HG02571 (cell line): ENCODE measurements around the gene HMGXB3.

Experiments used
- ATAC-seq: cut with Tn5 transposase; IDR thresholded peaks from one replicate; pipeline ENCODE4 v1.9.1; 2021; ENCODE audit warnings: mild to moderate bottlenecking, moderate library complexity; ENCODE audit not compliant: unreplicated experiment

Gene HMGXB3

GRCh38 chr5:150052226-150052955 lies 51.9 kb downstream of the HMGXB3 start:
- ATAC-seq, result no peak

- ATAC-seq, result no peak
Observed at GRCh38 chr5:150052956-150053712, 52.6 kb downstream of the HMGXB3 start.

DNA sequence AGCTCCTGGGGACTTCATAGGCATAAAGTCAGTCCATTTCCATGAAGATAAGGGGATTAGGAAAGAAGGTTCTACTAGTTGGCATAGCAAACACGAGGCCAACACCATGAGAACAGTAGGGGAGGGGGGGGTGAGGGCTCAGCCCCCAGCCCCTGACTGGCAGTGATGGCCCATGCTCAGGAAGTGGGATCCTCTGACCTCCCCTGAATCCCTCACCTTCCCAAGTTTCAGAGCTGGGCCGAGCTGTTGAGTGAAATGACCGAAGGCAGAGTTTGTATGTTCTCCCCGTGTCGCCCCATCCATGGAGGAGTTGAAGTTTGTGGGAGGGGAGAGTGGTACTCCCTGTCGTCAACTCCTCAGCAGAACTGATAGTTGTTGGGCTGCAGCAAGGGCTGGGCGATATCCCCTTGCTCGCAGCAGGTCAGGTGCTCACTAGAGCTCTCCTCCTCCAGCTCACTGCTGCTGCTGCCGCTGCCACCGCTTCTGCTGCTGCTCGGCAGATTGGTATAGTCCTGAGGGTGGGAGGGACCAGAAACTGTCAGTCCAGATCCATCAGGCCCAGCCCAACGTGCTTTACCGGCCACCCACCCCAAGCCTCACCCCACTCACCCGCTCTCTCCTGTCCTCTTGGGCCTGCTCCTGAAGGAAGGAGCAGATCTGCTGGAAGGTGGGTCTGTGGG lies 53.3 kb downstream of the HMGXB3 start:
- no peak for ATAC-seq

GRCh38 chr5:150054569-150054968 lies 54.0 kb downstream of the HMGXB3 start:
- no peak for ATAC-seq

DNA sequence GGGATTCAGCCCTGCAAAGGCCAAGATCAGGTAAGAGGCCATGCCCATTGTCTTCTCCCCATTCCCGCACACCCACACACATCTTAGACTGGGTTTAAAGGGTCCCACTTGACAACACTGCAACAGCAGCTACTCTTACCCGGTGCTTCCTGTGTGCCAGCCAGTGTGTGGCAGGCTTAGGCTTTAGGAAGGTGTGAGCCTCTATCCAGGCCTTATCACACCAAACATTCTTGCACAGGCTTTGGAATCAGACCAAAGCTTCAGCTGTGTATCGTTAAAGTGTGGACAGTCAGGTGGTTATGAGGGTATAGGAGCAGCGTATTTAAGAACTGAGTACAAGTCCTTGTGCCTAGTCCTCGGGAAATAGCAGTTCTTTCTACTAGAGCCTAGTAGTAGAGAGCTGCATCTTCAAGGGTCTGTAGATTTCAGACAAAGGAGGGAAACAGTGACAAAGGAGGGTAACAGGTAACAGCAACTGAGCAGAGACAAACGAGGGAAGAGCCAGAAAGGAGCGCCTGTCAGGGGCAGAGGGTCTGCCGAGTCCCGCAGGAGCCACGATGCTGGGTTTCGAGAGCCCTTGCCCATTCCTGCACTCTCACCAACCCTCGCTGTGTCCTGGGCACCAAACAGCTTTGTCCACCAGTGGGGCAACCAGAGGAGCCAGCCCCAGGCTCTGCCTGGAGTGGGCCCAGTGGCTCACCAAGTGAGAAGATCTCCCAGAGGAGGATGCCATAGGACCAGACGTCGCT lies 55.0 kb downstream of the HMGXB3 start:
- ATAC-seq, result no peak

DNA sequence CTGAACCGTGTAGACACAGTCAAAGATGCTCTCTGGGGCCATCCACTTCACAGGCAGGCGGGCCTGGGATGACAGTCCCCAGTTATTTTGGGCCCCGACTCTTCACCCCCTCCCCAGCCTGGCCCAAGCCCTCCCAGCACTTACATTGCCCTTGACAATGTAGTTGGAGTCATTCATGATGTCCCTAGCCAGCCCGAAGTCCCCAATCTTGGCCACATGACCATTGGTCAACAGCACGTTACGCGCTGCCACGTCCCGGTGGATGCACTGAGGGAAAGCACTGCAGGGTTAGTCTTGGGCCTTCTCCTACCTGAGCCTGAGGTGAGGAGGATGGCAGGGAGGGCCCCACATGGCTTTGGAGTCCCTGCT lies 55.5 kb downstream of the HMGXB3 start:
- no peak for ATAC-seq

GRCh38 chr5:150057052-150057451 lies 56.5 kb downstream of the HMGXB3 start:
- ATAC-seq, result no peak

DNA sequence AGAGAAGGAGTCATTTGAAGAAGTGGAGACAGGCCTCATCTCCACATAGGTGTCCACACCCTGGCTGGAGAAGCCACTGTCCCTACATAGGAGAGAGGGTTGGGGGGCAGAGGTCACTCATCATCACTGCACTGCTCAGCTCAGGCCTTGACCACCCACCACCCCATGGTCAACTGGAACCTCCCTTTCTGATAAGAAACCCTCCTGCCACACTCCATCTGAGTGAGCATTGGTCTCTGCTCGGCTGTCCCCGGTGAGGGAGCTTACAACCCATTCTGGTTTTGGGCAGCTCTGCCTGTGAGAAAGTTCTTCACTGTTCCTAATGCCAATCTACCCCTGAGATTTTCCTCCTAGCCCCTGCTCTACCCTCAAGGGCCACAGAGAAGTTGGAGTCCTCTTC lies 57.0 kb downstream of the HMGXB3 start:
- no peak for ATAC-seq

- ATAC-seq, result no peak
Observed at GRCh38 chr5:150057996-150058395, 57.5 kb downstream of the HMGXB3 start.

DNA sequence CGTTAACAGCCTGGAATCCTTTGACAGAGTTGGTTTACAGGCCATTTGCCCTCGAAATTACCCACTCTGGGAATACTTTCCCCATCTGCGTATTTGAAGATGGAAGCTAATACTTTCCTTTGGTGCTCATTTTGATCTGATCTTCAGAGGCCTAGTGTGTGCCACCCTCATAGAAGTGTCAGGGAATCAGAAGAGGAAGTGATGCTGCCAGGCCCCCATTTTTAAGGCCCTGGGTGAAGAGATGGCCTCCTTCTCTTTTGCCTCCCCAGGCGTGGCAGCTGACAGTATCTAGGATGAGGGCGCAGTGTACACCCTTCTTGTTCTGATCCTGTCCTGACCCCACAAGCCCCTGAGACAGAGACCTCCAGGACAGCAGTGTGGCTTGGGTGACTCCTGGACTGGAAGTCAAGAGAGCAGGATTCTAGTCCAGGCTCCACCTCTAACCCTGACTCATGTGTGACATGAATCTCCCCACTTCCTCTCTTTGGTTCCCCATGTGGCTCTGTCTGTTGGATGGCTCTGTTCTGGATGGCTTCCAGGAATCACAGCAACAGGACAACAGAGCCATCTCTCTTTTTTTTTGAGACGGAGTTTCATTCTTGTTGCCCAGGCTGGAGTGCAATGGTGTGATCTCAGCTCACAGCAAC lies 58.1 kb downstream of the HMGXB3 start:
- no peak for ATAC-seq

- ATAC-seq, result no peak
Observed at GRCh38 chr5:150059623-150060022, 59.1 kb downstream of the HMGXB3 start.

GRCh38 chr5:150060471-150060870 lies 59.9 kb downstream of the HMGXB3 start:
- ATAC-seq, result no peak

GRCh38 chr5:150061538-150061995 lies 61.0 kb downstream of the HMGXB3 start:
- ATAC-seq, result no peak

GRCh38 chr5:150062216-150062922 lies 61.8 kb downstream of the HMGXB3 start:
- ATAC-seq, result no peak

- ATAC-seq, result no peak
Observed at GRCh38 chr5:150063638-150064037, 63.1 kb downstream of the HMGXB3 start.

- no peak for ATAC-seq
Observed at GRCh38 chr5:150064681-150065220, 64.2 kb downstream of the HMGXB3 start.

DNA sequence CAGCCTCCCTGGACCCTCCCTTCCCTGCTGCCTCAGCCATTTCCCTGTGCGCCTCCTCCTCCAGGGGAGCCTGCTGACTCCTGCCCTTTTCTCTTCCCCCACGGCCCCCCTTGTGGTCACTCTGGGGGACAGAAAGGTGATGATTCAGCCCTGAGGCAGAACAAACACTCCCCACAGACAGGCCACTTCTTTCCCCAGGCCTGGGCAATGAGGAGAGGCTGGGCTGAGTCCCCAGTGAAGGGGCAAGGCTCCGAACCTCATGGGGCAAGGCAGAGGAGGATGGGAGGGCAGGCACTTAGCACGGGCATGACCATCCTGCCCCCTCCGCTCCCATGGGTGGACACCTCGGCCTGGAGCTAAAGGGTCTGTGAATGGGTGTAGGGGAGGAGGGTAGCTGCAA lies 64.8 kb downstream of the HMGXB3 start:
- ATAC-seq, result no peak

DNA sequence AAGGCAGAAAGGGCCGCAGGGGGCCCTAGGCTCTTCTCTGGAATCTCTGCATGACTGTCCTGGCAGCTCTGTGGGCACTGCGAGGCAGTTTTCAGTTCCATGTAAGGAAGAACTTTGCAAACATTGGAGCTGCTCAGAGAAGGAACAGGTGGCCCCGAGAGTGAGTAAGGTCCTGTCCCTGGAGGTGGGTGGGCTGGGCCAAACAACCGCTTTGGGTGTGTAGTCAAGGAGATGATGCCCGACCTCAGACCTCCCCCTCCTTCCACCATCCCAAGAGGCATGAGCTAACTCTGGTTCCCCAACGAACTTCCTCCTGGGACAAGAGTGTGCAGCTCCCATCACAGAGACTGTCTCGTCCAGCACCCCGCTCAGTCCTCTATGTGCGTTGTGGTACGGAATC lies 65.3 kb downstream of the HMGXB3 start:
- ATAC-seq, result no peak

- ATAC-seq, result no peak
Observed at GRCh38 chr5:150066436-150066835, 65.9 kb downstream of the HMGXB3 start.

- no peak for ATAC-seq
Observed at GRCh38 chr5:150066901-150067396, 66.4 kb downstream of the HMGXB3 start.
